ENCODE results near the gene IFI30.
A peak's percentile ranks its signal among the peaks of the same experiment; 100 is the strongest.

Gene IFI30

DNA sequence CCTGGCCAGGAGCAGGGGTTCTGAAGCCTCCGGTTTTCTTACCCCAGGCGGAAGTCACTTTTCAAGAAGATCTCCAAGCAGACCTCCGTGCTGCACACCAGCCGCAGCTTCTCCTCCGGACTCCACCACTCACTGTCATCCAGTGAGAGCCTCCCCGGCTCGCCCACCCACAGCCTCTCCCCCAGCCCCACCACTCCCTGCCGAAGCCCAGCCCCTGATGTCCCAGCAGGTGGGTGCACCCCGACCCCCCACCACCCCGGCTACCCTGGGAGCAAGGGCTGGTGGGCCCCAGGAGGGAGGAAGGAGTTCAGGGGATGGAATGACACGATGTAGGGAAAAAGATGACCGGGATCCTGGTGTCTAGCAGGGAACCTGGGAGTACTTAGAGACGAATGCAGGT, 26.2 kb upstream of the IFI30 start:
- peaks cover 6% of the 10 kb centered on the region; the same call in 1 of the 2 replicates for H3K4me1 ChIP-seq
- H3K36me3 ChIP-seq: peaks cover 9% of the 10 kb centered on the region; the same call in 1 of the 2 replicates
- no peak for DNase-seq
- TF ChIP-seq, protein P1, sequence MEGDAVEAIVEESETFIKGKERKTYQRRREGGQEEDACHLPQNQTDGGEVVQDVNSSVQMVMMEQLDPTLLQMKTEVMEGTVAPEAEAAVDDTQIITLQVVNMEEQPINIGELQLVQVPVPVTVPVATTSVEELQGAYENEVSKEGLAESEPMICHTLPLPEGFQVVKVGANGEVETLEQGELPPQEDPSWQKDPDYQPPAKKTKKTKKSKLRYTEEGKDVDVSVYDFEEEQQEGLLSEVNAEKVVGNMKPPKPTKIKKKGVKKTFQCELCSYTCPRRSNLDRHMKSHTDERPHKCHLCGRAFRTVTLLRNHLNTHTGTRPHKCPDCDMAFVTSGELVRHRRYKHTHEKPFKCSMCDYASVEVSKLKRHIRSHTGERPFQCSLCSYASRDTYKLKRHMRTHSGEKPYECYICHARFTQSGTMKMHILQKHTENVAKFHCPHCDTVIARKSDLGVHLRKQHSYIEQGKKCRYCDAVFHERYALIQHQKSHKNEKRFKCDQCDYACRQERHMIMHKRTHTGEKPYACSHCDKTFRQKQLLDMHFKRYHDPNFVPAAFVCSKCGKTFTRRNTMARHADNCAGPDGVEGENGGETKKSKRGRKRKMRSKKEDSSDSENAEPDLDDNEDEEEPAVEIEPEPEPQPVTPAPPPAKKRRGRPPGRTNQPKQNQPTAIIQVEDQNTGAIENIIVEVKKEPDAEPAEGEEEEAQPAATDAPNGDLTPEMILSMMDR (IDR thresholded peaks at IDR 0.05; ENCODE audit: low read depth, low read length): no peak
- H3K4me3 ChIP-seq (ENCODE audit: low read depth, low read length): no peak overlapping the region
- H3K27me3 ChIP-seq: no peaks in the 10 kb centered on the region
- no peaks in the 10 kb centered on the region for H3K9me3 ChIP-seq

DNA sequence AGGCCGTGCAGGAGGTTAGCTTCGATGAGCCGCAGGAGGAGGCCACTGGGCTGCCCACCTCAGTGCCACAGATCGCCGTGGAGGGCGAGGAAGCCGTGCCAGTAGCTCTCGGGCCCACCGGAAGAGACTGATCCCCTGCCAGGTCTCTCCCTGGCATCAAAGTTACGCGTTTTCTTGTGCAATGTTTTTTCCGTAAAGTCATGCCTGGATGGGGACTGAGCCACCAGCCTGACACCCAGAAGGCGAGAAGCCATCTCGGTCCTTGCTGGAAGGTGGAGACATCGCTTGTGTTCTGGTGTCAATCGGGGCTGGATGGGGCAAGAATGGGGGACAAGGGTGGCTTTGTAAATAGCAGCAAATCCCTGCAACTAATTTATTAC, 24.0 kb upstream of the IFI30 start:
- TF ChIP-seq, protein P1 (IDR thresholded peaks at IDR 0.05; ENCODE audit: low read depth, low read length): no peak
- DNase-seq: no peak
- H3K27me3 ChIP-seq: no peaks in the 10 kb centered on the region
- no peaks in the 10 kb centered on the region for H3K9me3 ChIP-seq
- H3K36me3 ChIP-seq: peaks cover 9% of the 10 kb centered on the region; the same call in 1 of the 2 replicates
- peaks cover 6% of the 10 kb centered on the region; the same call in 1 of the 2 replicates for H3K4me1 ChIP-seq
- no peak overlapping the region for H3K4me3 ChIP-seq (ENCODE audit: low read depth, low read length)

DNA sequence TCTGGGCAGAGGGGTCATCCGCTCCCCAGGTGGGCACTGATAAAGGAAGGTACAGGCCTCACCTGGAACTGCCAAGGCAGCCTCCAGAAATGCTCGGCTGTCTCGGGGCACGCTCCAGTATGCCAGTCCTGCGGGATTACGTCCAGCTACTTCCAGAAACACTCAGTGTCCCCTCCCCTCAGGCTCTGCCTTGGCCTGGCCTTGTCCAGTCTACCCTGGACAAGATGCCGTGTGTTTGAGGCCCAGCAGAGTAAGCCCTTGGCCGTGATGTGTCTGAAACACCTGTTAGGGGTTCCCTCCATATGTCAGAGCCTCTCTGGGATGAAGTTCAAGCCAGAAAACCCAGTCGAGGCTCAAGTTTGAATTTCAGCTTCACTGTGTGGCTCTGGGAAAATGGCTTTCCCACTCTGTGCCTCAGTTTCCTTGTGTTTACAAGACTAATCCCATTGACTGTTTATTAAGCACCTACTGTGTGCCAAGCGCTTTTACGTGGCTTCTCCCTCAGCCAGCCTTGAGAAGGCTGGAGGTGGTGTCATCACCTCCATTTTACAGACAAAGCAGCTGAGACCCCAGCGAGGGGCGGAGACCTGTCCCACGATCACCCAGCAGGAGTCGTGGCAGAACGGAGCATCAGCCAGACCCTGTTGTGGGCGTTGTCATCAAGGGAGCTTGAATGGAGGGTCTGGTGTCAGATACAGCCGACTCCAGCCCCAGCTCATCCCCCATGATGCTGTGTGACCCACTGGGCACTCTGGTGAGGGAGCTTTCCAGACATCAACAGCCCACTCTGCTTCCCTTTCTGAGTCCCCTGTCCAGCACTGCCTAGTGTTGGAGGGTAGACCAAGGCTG, 22.6 kb upstream of the IFI30 start:
- no peaks in the 10 kb centered on the region for H3K9me3 ChIP-seq
- no peak overlapping the region; the same call in 1 of the 2 replicates for H3K4me3 ChIP-seq (ENCODE audit: low read depth, low read length)
- no peak for DNase-seq
- TF ChIP-seq, protein P1 (IDR thresholded peaks at IDR 0.05; ENCODE audit: low read depth, low read length): no peak
- no peaks in the 10 kb centered on the region for H3K27me3 ChIP-seq
- peaks cover 6% of the 10 kb centered on the region; the same call in 1 of the 2 replicates for H3K4me1 ChIP-seq
- peaks cover 8% of the 10 kb centered on the region for H3K36me3 ChIP-seq

DNA sequence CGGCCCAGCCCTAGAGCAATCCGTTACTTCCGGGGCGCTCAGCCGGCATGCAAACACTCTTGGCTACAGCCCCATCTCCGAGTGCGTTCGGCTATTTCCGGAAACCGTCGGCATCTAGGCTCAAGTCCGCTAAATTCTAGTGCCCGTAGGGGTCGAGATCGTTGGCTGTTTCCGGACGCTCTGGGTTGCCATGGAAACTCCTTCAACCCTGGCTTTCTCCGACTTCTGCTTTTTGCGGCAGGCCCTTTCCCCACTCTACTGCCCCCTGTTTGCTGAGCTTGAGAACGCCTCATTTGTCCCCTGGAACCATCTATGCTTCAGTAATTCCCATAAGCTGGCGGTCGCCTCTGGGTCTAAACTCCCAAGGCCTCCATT, 21.2 kb upstream of the IFI30 start:
- H3K9me3 ChIP-seq: no peaks in the 10 kb centered on the region
- H3K4me3 ChIP-seq (ENCODE audit: low read depth, low read length): peak overlapping the region; percentile 53
- TF ChIP-seq, protein P1 (IDR thresholded peaks at IDR 0.05; ENCODE audit: low read depth, low read length): peak; percentile 64
- peak; percentile 98 for DNase-seq
- H3K36me3 ChIP-seq: peaks cover 16% of the 10 kb centered on the region
- peaks cover 18% of the 10 kb centered on the region for H3K4me1 ChIP-seq
- H3K27me3 ChIP-seq: no peaks in the 10 kb centered on the region

DNA sequence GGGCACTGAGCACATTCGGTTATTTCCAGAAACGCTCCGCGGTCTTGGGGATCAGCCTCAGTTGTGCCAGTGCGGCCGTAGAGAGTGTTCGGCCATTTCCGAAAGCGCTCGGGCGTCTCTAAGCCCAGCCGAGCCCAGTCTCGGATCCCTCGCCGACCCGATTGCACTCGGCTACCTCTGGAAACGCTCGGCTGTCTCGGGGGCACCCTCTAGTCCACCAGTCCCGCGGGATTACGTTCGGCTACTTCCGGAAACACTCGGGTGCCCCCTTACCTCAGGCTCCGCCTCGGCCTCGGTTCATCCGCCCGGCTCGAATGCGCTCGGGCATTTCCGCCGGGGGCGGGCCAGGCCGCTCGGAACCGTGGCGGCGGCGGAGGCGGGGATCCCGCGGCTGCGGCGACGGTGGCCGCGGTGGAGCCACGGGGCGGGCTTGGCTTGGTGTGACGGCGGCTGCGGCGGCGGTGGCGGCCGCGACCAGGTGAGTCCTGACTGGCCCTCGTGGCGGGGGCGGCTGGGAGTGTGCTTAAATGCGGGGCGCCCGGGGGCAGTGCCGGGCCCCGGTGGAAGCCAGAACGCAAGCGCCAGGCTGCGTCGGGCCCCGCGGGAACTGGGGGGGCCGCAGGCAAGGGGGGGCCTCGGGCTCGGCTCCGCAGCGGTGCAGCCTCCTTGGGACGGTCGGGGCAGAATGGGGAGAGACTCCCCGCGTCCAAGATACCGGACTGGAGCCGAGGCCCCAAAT, 20.6 kb upstream of the IFI30 start, which contains the start of gene PIK3R2:
Gene PIK3R2 (plus strand): TSS at position 347 of the 739 bp plus-strand sequence. CDS start 2,717 bp downstream, outside the sequence.
- TF ChIP-seq, protein P1 (IDR thresholded peaks at IDR 0.05; ENCODE audit: low read depth, low read length): no peak
- Histone ChIP-seq H3K4me1 (peaks cover 20% of the 10 kb centered on the region), H3K4me3 (ENCODE audit: low read depth, low read length) (peak within 1 kb of the TSS; percentile 81), H3K9me3 (no peaks in the 10 kb centered on the region), H3K36me3 (peaks cover 16% of the 10 kb centered on the region), H3K27me3 (no peaks in the 10 kb centered on the region)
- peak; percentile 99 for DNase-seq
